ENCODE data around the gene PRIM2.

DNA sequence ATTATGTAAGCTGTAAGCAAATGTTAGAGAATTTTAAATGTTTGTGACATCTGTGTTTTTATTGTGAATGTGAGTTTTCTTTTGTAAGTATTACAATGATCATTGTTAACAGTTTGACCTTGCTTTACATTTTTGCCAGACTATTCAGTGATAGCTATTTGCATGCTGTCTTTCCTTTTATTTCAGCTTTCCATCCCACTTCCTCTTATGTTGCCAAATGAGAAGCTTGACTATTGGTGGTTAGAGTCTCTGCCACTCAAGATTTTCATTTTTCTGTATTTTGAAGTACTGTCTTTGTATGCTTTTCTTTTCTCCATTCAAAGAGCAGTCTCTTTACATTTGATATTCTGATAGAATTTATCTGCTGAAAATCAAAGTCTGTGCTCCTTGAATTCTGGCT lies 104.1 kb downstream of the PRIM2 start:
- TF ChIP-seq TCF12 (IDR thresholded peaks at IDR 0.05; ENCODE audit: low read depth) = no peak
- no peak for TF ChIP-seq RAD21 (IDR thresholded peaks at IDR 0.05; ENCODE audit: low read depth)
- no peak for TF ChIP-seq FOXM1 (IDR thresholded peaks at IDR 0.05; ENCODE audit: borderline replicate concordance, low read depth)
- TF ChIP-seq EGR1 (IDR thresholded peaks at IDR 0.05) = no peak
- TF ChIP-seq EP300 (IDR thresholded peaks at IDR 0.05; ENCODE audit: borderline replicate concordance) = no peak
- TF ChIP-seq TEAD4 (IDR thresholded peaks at IDR 0.05) = no peak
- TF ChIP-seq, protein P1, sequence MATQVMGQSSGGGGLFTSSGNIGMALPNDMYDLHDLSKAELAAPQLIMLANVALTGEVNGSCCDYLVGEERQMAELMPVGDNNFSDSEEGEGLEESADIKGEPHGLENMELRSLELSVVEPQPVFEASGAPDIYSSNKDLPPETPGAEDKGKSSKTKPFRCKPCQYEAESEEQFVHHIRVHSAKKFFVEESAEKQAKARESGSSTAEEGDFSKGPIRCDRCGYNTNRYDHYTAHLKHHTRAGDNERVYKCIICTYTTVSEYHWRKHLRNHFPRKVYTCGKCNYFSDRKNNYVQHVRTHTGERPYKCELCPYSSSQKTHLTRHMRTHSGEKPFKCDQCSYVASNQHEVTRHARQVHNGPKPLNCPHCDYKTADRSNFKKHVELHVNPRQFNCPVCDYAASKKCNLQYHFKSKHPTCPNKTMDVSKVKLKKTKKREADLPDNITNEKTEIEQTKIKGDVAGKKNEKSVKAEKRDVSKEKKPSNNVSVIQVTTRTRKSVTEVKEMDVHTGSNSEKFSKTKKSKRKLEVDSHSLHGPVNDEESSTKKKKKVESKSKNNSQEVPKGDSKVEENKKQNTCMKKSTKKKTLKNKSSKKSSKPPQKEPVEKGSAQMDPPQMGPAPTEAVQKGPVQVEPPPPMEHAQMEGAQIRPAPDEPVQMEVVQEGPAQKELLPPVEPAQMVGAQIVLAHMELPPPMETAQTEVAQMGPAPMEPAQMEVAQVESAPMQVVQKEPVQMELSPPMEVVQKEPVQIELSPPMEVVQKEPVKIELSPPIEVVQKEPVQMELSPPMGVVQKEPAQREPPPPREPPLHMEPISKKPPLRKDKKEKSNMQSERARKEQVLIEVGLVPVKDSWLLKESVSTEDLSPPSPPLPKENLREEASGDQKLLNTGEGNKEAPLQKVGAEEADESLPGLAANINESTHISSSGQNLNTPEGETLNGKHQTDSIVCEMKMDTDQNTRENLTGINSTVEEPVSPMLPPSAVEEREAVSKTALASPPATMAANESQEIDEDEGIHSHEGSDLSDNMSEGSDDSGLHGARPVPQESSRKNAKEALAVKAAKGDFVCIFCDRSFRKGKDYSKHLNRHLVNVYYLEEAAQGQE (IDR thresholded peaks at IDR 0.05; ENCODE audit: low read depth) = no peak
